HFF-Myc (cell line): ENCODE measurements around the gene STAB2.

ENCODE experiments used
- DNase-seq: peaks from one replicate; pipeline ENCODE4 v3.0.0-alpha.2; 2011; ENCODE audit warnings: low read depth; ENCODE audit errors: extremely low read depth
- H3K4me3 ChIP-seq: replicated peaks from 2 replicates; pipeline ENCODE4 v1.5.1; 2011; ENCODE audit warnings: low read depth, mild to moderate bottlenecking, control low read depth, low read length
- TF ChIP-seq, protein P1 (sequence below): IDR thresholded peaks from 2 replicates; pipeline ENCODE4 v1.5.1; 2012; ENCODE audit warnings: mild to moderate bottlenecking, low read depth, low read length, control low read depth; ENCODE audit errors: missing control alignments

The STAB2 gene

DNA sequence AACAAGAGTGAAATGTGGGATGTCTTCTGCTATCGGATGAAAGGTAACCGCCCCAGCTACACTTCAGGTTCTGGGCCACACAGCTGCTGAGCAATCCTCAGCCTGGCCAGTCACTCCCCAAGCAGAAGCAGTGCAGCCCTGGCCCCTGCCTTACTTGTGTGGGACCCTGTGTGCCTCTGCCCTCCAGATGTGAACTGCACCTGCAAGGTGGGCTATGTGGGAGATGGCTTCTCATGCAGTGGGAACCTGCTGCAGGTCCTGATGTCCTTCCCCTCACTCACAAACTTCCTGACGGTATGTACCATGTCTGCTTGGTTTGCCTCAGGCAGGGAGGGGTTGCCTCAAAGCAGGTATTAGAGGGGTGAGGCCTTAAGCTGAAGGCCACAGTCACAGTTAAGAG is 168.4 kb downstream of the STAB2 start:
- TF ChIP-seq, protein P1, sequence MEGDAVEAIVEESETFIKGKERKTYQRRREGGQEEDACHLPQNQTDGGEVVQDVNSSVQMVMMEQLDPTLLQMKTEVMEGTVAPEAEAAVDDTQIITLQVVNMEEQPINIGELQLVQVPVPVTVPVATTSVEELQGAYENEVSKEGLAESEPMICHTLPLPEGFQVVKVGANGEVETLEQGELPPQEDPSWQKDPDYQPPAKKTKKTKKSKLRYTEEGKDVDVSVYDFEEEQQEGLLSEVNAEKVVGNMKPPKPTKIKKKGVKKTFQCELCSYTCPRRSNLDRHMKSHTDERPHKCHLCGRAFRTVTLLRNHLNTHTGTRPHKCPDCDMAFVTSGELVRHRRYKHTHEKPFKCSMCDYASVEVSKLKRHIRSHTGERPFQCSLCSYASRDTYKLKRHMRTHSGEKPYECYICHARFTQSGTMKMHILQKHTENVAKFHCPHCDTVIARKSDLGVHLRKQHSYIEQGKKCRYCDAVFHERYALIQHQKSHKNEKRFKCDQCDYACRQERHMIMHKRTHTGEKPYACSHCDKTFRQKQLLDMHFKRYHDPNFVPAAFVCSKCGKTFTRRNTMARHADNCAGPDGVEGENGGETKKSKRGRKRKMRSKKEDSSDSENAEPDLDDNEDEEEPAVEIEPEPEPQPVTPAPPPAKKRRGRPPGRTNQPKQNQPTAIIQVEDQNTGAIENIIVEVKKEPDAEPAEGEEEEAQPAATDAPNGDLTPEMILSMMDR: no peak
- no peak overlapping the region for H3K4me3 ChIP-seq
- DNase-seq: no peak

DNA sequence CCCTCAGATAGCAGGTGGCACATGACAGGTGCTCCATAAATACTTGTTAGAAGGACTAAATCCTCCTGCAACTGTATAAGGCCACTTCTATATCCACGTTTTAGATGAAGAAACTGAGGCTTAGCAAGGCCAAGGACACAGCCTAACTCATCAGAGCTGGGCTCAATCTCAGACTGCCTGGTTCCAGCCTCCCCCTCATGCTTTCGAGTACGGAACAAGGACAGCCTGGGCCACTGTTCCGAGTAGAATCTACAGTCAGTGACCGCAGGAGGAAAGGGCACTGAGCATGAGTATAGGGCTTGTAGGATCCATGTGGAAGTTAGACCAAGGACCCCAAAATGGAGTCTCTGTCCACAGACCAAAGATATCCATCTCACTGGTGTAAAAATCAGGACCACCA is 169.4 kb downstream of the STAB2 start:
- DNase-seq: no peak
- TF ChIP-seq, protein P1: no peak
- H3K4me3 ChIP-seq: no peak overlapping the region

DNA sequence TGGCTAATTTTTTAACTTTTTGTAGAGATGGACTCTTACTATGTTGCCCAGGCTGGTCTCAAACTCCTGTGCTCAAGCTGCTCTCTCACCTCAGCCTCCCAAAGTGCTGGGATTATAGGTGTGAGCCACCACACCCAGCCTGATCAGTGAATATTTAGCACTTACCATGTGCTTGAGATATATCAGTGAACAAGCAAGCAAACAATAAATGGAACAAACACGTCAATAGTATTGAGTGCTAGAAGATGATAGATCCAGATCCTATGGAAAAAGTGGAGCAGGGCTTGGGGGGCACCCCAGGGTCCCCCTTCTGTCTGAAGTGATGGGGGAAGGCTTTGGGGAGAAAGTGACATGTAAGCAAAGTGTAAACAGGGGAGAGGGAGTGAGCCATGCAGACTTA is 170.2 kb downstream of the STAB2 start:
- TF ChIP-seq, protein P1: no peak
- no peak for DNase-seq
- H3K4me3 ChIP-seq: no peak overlapping the region

DNA sequence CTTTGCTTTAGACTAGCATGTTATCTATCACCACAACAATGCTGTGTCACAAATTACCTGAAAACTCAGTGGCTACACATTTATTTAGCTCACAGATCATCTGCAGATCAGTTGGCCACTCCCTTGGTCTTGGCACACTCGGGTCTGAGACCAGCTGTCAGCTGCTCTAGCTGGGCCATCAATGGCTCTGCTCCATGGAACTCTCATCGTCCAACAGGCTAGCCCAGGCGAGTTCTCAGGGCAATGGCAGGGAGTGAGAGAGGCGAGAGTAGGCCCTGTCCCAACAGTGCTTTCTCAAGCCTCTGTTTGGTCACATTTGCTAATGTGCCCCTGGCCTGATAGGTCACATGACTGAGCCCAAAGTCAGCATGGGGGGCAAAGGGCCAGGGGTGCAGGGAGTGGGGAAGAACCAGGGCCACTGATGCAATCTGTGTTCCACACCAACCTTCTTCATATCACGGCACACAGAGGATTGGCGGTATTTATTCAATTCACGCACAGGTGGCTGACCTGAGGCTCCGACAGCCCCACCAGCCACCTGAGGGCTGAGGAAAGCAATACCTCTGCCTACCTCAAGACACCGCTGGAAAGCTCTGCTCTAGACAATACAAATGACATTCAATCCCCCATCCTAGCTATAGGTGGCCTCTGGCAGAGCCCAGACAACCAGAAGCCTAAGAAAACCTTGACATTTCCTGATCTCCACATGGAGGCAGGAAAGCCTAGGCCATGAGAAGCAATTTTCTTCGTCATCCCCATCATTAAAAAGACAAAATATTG is 171.4 kb downstream of the STAB2 start:
- H3K4me3 ChIP-seq: no peak overlapping the region
- TF ChIP-seq, protein P1: no peak
- DNase-seq: no peak

DNA sequence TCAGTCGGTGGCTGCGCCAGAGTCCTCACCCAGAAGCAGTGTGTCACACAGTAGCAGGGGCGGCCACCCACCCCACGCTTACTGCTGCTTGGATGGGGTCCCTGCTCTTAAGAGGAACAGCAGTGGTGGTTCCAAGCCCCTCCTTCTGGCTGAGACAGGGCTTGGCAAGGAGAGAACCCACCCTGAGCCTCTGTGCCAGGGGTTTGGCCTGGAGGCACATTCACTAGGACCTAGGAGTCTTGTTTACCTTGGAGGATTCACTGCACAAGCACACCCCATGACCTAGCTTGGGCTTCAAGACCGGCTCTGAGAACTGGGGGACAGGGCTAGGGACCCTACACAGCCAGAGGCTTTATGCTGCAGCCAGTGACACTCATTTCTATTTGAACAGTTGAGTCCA is 175.4 kb downstream of the STAB2 start:
- TF ChIP-seq, protein P1: no peak
- DNase-seq: no peak
- no peak overlapping the region for H3K4me3 ChIP-seq

DNA sequence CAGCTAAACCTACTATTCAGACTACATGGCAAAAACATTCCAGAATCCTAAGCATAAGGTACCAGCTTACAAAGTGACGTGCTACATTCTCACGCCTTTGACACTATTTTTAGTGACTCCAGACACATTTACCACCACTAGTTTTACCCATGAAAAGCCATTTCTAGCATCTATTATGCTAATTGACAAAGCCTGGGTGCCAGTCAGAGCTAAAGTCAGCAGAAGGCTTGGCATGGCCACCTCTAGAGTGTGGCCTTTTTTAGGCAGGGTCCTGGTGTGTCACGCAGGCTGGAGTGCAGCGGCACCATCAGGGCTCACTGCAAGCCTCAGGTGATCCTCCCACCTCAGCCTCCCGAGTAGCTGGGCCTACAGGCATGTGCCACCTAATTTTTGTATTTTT is 178.2 kb downstream of the STAB2 start:
- no peak for DNase-seq
- no peak overlapping the region for H3K4me3 ChIP-seq
- TF ChIP-seq, protein P1: no peak

DNA sequence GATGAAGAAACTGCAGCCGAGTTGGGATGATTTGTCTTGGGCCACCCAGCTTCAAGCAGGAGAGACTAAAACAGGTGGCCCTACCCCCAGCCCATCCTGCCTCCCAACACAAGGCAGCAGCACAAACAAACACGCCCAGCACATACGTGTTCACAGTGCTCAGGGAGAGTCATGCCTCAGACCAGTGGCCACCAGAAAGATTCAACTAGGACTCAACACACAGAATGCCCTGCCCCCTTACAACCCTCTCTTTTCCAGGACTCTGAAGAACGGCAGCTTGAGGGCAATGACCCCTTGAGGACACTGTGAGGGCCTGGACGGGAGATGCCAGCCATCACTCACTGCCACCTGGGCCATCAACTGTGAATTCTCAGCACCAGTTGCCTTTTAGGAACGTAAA is 179.0 kb downstream of the STAB2 start:
- no peak for DNase-seq
- TF ChIP-seq, protein P1: no peak
- H3K4me3 ChIP-seq: no peak overlapping the region
